Measurements from ENCODE around the gene SHPK.
A peak's percentile ranks its signal among the peaks of the same experiment; 100 is the strongest.

Gene SHPK

DNA sequence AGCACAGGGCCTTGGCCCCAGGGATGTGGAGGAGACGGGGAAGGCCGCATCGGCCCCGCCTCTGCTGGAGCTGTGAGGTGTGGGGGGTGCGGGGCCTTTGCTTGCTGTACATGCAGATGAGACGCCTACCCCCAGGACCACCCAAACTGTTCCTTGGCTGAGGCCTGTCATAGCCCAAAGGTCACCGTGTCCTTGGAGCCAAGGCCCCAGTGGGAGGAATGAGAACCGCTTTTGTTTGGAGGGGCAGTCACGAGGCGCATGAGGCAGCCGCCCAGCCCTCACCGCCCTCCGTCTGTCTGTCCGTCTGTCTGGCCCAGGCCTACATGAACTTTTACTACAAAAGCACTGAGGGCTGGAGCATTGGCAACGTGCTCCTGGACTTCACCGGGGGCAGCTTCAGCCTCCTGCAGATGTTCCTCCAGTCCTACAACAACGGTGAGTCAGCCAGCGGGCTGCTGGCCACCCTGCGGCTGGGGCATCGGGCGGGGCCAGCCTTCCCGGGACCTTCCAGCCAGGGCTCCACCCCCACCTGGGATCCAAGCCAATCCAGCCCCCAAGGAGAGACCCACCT is 23.6 kb upstream of the SHPK start:
- no peak for DNase-seq

DNA sequence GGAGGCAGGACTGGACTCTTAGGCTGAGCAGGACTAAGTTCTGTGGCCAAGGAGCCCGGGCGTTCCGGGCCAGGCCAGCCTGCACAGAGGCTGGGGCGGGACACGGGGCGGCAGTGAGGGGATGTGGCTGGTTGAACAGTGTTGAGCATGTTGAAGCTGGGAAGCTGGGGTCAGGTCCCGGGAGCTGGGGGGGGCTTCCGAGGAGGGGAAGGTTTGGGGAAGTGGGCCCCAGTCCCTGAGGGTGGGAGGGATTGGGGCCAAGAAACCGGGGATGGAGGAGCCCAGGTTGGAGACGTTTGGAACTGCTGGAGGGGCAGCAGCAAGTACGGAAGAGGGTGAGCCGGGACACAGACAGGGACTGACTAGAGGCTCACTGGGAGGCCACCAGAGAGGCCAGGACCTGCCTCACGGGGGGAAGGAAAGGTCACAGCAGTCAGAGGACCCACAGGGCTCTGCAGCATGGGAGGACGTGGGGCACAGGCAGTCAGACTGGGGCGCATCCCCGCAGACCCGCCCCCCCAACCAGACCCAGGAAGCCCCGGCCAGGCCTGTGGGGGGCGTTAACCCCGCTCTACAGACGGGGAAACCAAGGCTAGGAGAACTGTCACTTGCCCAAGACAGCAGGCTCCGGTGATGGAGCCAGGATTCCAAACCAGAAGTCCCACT is 22.9 kb upstream of the SHPK start:
- DNase-seq, result no peak

DNA sequence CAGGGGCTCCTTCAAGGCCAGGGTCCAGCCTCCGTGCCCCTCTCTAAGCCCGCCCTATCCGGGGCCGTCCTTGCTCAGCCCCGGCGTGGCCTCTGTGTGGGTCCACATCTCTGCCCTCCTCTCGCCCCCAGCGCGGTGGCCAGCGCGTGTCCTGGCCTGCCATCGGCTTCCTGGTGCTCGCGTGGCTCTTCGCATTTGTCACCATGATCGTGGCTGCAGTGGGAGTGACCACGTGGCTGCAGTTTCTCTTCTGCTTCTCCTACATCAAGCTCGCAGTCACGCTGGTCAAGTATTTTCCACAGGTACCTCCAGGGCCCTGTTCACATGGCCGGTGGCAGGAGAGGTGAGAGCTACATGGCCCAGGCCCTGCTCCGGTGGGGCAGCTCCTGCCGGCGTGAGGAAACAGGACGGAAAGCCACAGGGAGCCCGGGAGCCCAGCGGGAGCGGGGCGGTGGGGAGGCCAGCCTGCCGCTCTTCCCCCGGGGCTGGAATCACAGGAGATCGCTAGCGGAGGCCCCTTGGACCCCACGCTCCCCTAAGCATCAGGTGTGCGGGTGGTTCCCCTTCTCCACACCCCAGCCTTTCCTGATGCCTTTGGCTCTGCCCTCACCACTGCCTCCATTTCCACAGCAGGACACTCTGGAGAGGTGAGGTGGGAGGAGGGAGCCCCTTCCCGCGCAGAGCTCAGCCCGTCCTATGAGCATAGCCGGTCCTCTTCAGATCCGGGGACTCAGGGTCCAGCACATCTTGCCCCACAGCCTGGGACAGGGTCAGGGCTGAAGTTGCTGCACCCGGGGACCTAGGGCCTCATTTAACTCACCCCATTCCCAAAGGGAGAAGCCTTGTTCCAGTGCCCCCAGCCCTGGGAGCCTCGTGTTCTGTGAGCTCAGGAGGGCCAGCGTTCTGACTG is 22.1 kb upstream of the SHPK start:
- DNase-seq, result no peak

DNA sequence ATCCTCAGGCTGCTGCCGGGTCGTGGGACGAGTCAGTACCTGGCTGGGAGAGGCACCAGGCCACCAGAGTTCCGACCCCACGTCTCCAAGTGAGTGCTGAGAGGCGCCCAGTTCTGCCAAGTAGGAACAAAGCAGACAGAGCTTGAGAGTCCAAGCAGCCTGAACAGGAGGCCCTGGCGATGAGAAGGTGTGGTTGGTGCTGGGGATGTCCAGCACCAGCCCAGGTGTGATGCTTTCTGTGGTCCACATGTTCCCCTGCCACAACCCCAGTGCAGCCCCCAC is 21.5 kb upstream of the SHPK start:
- DNase-seq, result no peak

DNA sequence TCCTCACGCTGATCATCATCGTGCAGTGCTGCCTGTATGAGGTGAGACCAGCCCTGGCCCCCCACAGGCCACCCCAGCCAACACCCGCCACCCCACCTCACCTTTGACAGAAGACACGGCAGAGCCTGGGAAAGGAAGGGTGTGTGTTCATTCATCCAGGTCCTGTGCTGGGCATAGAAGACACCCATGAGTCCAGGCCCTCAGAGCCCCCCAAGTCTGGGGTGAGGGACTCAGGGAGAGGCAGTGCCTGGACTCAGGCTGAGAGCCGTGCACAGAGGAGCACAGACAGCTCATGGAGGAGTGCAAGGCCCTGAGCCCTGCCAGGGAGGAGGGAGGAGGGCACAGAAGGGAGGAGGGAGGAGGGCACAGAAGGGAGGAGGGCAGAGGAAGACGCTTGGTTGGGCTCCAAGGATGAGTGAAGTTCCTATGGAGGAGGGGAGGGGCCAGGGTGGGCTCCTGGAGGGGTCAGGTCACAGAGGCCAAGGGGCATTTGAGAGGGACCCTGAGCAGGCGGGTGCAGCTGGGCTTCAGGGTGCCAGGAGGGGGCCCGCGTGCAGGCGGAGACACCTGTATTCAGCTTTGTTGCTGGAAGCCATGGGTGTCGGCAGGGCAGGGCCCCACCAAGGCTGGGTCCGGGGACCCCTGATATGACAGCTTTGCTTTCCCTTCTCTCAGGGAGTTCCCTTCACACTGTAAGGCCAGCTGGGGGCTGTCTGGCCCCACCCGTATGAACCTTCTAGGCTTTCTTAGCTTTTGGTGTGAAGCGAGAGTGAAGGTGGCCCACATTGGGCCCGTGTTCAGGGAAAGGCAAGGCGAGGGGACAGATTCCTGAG is 20.9 kb upstream of the SHPK start:
- no peak for DNase-seq

DNA sequence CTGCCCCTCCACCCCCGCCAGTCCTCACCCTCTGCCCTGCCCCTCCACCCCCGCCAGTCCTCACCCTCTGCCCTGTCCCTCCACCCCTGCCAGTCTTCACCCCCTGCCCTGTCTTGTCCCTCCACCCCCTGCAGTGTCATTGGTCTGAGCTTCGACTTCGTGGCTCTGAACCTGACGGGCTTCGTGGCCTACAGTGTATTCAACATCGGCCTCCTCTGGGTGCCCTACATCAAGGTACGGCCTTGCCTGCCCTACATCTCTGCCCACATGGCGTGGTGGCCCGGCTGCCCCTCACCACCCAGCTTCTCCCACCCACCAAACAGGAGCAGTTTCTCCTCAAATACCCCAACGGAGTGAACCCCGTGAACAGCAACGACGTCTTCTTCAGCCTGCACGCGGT is 20.3 kb upstream of the SHPK start:
- no peak for DNase-seq

DNA sequence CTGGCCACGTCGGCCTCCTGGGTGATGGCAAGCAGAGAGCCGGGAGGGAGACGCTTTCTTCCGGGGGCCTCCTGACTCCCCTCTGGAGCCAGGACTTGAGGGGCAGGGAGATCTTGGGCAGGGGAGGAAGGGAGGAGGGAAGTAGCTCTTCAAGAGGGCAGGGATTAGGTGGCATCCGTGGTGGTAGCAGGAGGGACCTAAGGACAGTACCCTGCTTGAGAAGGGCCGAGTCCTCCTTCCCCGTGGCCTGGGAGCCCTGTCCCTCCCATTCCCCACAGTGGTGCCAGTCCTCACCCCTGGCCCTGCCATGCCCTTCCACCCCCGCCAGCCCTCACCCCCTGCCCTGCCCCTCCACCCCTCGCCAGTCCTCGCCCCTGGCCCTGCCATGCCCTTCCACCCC is 19.7 kb upstream of the SHPK start:
- DNase-seq, result no peak

DNA sequence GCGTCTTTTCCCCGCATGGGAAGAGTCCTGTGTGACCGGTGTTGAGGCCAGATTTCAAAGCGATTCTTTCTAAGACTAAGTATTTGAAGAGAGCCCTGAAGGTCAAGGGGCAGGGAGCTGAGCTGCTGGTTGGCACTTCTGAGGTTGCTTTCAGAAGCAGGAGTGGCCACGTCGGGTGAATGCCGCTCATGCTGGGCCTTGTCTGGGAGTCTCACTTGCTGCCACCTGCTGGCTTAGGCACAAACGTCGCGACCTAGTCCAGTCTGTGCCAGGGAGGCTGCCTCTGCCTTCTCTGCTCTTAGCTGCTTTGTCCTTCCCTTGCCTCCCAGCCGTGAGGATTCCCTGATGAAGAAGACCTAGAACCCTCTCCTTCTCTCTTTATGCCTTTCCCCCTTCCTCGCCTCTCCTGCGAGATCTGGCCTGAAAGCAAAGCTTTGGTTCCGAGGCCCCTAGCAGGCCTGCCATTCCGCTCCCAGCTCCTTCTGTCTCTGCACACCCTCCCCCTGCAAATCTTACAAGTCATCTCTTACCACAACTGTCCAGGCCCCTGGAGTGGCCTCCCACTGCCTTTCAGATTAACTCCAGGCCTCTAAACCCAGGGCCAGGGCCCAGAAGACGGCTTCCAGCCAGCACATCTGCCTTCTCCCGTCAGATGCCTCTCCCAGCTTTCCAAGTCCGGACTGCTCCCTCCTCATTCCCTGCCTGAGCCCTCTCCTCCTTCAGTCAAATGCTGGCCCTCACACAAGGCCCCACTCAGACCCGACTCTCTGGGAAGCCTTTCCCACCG is 11.9 kb upstream of the SHPK start:
- DNase-seq, result peak; percentile 1 to 53 (median 17)

DNA sequence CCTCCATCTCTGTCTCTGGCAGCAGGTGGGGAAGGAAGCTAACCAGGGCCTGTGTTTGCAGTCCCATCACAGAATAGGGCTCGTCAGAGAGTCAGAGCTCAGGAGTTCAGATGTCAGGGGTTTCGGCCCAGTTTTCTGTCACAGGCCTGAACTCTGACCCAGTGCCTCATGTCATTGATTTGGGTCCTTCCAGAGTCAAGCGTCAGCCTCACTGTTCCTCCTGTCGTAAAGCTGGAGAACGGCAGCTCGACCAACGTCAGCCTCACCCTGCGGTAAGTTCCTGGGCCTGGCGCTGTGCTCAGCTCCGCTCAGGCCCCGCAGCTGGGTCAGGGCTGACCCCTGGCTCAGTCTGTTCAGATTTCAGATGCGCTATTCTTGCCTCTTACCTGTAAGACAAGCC is 11.2 kb upstream of the SHPK start:
- no peak for DNase-seq

DNA sequence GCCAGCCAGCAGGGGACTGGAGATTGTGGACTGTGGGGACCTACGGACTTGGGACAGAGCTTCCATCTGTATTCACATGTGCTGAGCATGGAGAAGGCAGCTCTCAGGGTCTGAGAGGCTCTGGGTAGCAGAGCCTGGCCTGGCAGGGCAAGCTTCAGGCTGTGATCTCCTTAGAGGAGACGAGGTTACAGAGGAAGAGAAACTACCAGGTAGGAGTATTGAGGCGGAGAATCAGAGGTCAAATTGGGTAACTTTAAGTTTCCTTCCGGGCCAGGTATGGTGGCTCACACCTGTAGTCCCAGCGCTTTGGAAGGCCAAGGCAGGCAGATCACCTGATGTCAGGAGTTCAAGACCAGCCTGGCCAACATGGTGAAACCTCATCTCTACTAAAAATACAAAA is 9.3 kb upstream of the SHPK start:
- peak in 1 of 3 experiments; percentile 13 for DNase-seq

DNA sequence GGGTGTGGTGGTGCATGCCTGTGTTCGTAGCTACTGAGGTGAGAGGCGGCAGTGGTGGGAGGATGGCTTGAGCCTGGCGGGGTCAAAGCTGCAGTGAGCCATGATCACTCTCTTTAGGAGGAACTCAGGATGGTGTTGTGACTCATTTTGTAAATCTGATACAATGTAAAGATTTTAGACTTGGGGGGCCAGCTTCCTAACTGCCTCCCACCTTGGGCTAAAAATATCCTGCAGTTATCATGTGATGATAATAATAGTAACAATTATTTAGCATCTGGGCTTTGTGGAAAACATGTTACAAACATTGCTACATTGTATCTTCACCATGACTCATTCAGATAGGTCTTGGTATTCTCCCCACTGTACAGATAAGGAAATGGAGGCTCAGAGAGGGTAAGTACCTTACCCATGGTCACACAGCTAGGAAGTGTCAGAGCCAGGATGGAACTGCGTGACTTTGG is 7.9 kb upstream of the SHPK start:
- no peak for DNase-seq

DNA sequence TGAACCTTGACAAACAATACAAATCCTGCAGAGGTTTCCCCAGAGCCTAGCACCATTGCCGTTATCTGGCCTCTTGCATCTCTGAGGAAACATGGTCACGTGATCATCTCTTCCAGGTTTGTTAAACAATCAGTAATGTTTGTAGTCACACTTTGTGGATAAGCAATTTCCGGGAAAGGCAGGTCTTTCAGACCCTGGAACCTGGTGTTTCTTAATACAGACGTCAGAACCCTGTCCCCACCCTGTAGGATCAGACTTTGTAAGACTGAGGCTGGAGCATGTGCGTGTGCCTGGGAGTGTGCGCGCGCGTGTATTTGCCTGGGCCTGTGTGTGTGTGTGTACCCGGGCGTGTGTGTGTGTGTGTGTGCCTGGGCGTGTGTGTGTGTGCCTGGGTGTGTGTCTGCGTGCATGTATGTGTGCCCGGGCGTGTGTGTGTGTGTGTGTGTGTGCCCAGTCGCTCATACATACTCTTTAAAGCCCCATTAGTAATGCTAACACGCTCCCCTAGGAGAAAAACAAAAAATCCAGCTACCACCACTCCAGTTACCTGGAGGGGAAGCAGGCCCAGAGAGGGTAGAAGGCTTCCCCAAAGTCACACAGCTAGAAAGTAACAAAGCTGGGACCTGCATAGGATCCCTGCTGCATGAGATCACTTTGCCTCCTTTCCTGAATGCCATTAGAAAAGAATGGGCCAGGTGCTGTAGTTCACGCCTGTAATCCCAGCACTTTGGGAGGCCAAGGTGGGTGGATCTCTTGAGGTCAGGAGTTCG is 5.9 kb upstream of the SHPK start:
- DNase-seq, result no peak

DNA sequence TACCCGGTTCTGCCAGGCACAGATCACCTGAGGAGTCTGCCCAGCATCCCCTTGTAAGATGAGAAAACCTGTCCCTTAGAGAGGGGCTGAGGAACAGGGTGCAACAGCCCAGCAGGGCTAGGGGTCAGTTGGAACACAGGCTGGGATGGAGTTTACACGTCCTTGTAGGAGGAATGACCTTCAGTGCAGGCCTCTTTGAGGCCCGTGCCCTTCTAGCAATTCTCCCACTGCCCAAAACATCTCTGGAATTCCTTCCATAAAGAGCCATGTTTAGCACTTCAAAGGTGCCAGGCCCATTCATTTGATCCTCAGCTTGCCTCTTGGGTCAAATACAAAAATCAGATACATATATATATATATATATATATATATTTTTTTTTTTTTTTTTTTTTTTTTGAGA is 5.0 kb upstream of the SHPK start:
- DNase-seq, result no peak

DNA sequence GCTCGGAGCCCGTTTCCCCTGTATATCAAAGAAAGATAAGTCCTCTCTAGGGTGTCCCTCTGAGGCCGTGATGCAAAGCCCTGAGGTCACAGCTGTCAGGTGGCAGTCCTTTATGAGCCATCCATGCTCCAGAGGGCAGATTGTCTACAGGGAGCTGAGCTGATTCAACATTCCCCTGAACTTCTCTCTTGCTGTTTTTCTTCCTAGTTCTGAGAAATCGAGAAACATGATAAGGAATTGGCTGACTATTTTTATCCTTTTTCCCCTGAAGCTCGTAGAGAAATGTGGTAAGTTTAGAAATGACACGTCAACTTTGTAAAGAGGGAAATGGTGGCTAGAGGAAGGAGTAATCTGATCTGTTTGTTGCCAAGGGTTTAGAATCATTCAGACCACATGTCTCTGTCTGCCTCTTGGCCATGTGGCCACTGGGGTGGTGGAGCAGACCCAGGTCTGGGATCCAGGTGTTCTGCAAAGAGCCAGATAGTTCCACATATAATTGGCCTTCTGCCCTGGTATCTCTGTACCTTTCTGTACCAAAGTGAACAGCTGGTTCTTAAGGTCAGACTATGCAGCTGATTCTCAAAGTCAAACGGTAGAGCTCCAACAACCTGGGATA is 4.0 kb upstream of the SHPK start:
- no peak for DNase-seq

DNA sequence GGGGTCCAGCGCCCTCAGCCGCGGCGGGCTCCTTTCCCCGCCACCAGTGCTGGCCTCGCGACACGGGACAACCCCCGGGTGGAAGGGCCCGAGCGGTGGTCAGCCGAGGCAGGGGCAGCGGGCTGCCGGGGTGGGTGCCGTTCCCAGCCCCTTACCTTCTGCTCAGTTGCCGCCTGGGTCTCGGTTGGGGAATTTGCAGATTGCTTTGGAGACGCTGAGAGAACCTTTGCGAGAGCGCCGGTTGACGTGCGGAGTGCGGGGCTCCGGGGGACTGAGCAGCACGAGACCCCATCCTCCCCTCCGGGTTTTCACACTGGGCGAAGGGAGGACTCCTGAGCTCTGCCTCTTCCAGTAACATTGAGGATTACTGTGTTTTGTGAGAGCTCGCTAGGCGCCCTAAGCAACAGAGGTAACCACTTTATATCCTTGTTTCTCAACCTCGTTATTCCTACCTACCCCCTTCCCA is 891 bp upstream of the SHPK start:
- DNase-seq, result peak in 1 of 3 experiments; percentile 23

DNA sequence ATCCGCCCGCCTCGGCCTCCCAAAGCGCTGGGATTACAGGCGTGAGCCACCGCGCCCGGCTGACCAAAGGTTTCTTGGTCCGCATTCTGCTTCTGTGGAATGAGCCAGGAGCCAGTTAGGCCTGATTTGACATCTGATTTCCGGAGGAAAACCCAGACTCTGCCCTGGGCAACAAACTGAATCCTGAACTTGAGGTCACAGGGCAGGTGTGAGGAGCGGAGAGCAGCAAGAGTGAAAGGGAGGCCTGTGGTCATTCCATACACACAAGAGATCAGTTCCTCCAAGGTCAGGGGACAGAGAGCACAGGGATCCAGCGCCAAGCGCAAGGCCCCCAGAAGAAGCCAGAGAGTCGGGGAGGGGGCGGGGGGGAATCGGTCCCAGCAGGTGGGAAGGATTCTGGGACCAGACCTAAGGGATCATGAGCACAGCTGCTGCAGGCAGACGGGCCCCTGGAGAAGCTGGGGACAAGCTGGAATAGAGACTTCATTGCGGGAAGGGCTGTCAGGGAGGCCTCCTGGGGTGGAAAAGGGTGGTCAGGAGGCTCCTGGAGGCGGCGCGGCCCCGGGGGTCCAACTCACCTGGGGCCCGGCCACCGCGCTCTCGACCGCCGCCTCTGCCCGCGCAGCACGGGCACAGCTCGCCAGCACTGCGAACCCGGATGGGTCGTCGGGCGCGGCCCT is 436 bp downstream of the SHPK start:
- DNase-seq, result no peak

DNA sequence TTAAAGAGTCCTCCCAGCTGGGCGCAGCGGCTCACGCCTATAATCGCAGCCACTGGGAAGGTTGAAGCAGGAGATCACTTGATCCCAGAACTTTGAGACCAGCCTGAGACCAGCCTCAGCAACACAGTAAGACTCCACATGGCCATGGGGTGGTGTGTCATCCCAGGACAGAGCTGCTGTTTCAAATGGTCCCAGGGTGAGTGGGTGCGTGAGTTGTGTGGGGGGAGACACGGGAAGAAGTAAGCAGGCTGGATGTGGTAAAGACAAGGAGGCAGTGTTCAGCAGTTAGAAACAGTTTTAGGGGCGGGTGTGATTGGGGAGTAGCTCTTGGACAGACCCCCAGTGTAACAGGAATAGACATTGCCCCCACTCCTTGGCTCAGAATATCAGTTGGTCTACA is 3.8 kb downstream of the SHPK start:
- no peak for DNase-seq

DNA sequence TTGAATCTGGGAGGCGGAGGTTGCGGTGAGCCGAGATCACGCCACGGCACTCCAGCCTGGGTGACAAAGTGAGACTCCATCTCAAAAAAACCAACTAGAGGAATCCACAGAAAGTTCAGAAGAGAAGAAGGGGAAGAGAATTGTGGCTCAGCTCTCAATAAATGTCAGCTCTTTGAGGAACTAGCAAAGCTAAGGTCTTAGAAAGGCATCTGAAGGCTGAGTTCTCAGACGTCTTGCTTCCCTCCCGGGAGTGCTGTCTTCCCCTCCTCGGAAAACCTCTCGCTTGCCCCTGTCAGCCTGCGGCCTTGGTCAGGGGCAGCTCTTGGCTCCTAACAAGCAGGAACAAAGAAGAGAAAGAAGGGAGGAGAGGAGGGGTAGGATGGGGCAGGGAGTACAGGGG is 5.3 kb downstream of the SHPK start:
- DNase-seq, result no peak

DNA sequence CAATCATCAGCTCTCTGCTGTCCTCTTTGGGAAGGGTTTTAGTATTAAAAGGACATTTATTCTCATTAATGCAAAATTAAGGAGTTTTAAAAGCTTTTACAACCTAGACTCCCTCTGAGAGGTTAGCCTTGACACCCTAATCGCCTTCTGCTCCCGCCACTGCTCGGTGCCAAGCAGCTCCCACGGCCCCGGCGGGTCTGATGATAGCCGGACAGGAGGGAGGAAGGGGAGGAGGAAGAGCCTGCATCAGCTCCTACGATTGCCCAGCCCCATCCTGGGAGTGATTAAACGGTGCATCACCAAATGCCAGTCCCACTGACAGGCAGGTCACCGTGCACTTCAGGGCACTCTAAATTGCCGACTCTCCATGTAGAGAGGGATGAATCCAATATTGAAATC is 8.3 kb downstream of the SHPK start:
- DNase-seq, result no peak

Data from NCI-H1417 (cell line).